Astrocyte (in vitro differentiated cells and primary cell): ENCODE data around the gene VPS36.
"Not testable (repeated sequence)": the region's sequence is repeated elsewhere in the genome, so short reads cannot be mapped to it uniquely, and the experiment has no call there.

Experiments used
- CTCF ChIP-seq: IDR thresholded peaks from 2 replicates; pipeline ENCODE4 v1.5.1; 2011; ENCODE audit warnings: low read depth, mild to moderate bottlenecking, inconsistent platforms, low read length, moderate library complexity; ENCODE audit not compliant: insufficient read depth
- EZH2 ChIP-seq: IDR thresholded peaks from 2 replicates; pipeline ENCODE4 v1.6.1; 2012; ENCODE audit warnings: mild to moderate bottlenecking, low read length, inconsistent platforms; ENCODE audit not compliant: insufficient read depth

GRCh38 chr13:52480677-52481428 lies 30.4 kb upstream of the VPS36 start:
- TF ChIP-seq CTCF, EZH2: not testable (repeated sequence)
